Measurements from ENCODE around the gene NRXN3.

Gene NRXN3

DNA sequence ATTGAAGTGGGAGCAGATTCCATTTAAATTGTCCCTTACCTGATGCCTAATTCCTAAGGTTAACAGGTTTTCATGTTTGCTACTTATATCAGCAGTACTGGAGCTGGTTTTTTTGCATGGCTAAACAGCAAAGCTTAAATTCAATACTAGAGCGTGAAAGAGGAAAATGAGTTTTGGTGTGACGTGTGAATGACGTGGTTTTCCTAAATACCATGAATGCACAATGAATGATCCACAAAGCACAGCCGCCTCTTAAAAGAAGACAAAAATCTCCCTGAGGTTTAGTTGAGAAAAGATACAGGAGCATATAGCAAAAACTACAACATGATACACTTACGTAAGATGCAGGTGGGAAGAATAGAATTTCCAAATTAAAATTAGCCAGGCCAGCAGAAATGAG, 1310.0 kb downstream of the NRXN3 start:
- Histone ChIP-seq H3K9me2 (replicated peaks; ENCODE audit: insufficient read depth, low read length) (no peaks in the 10 kb centered on the region), H3F3A (ENCODE audit: insufficient read depth) (no peaks in the 10 kb centered on the region), H4K20me1 (ENCODE audit: low read depth, low read length) (no peaks in the 10 kb centered on the region), H3K4me3 (ENCODE audit: insufficient read depth, low read length, poor library complexity, severe bottlenecking) (no peak overlapping the region), H3K9me3 (ENCODE audit: insufficient read depth, low read length) (no peaks in the 10 kb centered on the region), H3K79me2 (ENCODE audit: insufficient read depth, low read length) (no peaks in the 10 kb centered on the region), H3K27me3 (ENCODE audit: low read length) (no peaks in the 10 kb centered on the region), H3K36me3 (ENCODE audit: low read length) (no peaks in the 10 kb centered on the region), H3K9ac (ENCODE audit: low read length) (no peak overlapping the region), H3K4me2 (ENCODE audit: low read depth, low read length, poor library complexity, severe bottlenecking) (no peak overlapping the region), H3K27ac (ENCODE audit: low read depth, low read length) (no peak overlapping the region), H2AFZ (ENCODE audit: low read depth, low read length, severe bottlenecking) (no peak overlapping the region)
- TF ChIP-seq EZH2phosphoT487 (conservative IDR thresholded peaks at IDR 0.05; ENCODE audit: low read length) = no peak
- TF ChIP-seq, protein P1, sequence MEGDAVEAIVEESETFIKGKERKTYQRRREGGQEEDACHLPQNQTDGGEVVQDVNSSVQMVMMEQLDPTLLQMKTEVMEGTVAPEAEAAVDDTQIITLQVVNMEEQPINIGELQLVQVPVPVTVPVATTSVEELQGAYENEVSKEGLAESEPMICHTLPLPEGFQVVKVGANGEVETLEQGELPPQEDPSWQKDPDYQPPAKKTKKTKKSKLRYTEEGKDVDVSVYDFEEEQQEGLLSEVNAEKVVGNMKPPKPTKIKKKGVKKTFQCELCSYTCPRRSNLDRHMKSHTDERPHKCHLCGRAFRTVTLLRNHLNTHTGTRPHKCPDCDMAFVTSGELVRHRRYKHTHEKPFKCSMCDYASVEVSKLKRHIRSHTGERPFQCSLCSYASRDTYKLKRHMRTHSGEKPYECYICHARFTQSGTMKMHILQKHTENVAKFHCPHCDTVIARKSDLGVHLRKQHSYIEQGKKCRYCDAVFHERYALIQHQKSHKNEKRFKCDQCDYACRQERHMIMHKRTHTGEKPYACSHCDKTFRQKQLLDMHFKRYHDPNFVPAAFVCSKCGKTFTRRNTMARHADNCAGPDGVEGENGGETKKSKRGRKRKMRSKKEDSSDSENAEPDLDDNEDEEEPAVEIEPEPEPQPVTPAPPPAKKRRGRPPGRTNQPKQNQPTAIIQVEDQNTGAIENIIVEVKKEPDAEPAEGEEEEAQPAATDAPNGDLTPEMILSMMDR (IDR thresholded peaks at IDR 0.05; ENCODE audit: insufficient read depth, low read length, poor library complexity, severe bottlenecking) = no peak

DNA sequence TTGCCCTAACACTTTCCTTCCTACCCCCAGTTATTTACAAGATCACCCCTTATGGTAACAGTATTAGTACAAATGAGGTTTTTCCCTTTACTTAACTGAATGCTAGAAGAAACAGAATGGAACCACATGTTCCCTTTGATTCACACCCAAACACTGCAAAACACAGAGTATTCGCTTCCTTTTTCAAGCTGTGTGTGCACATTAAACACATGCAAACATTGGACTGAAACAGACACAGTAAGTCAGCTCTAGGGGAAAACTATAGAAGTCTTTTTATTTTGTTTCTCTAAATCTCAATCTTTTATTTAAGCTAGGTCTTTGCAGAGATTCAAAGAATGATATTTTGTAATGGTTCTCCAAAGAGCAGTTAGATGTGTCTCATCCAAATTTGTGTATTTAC, 1312.7 kb downstream of the NRXN3 start:
- H3K9ac ChIP-seq (ENCODE audit: low read length) = no peak overlapping the region
- H3K4me3 ChIP-seq (ENCODE audit: insufficient read depth, low read length, poor library complexity, severe bottlenecking) = no peak overlapping the region
- H4K20me1 ChIP-seq (ENCODE audit: low read depth, low read length) = no peaks in the 10 kb centered on the region
- H3K79me2 ChIP-seq (ENCODE audit: insufficient read depth, low read length) = no peaks in the 10 kb centered on the region
- no peaks in the 10 kb centered on the region for H3K9me2 ChIP-seq (replicated peaks; ENCODE audit: insufficient read depth, low read length)
- no peak overlapping the region for H2AFZ ChIP-seq (ENCODE audit: low read depth, low read length, severe bottlenecking)
- no peak overlapping the region for H3K27ac ChIP-seq (ENCODE audit: low read depth, low read length)
- no peaks in the 10 kb centered on the region for H3K9me3 ChIP-seq (ENCODE audit: insufficient read depth, low read length)
- H3K4me2 ChIP-seq (ENCODE audit: low read depth, low read length, poor library complexity, severe bottlenecking) = no peak overlapping the region
- TF ChIP-seq EZH2phosphoT487 (conservative IDR thresholded peaks at IDR 0.05; ENCODE audit: low read length) = no peak
- TF ChIP-seq, protein P1 (IDR thresholded peaks at IDR 0.05; ENCODE audit: insufficient read depth, low read length, poor library complexity, severe bottlenecking) = no peak
- H3K27me3 ChIP-seq (ENCODE audit: low read length) = no peaks in the 10 kb centered on the region
- H3F3A ChIP-seq (ENCODE audit: insufficient read depth) = no peaks in the 10 kb centered on the region
- no peaks in the 10 kb centered on the region for H3K36me3 ChIP-seq (ENCODE audit: low read length)

DNA sequence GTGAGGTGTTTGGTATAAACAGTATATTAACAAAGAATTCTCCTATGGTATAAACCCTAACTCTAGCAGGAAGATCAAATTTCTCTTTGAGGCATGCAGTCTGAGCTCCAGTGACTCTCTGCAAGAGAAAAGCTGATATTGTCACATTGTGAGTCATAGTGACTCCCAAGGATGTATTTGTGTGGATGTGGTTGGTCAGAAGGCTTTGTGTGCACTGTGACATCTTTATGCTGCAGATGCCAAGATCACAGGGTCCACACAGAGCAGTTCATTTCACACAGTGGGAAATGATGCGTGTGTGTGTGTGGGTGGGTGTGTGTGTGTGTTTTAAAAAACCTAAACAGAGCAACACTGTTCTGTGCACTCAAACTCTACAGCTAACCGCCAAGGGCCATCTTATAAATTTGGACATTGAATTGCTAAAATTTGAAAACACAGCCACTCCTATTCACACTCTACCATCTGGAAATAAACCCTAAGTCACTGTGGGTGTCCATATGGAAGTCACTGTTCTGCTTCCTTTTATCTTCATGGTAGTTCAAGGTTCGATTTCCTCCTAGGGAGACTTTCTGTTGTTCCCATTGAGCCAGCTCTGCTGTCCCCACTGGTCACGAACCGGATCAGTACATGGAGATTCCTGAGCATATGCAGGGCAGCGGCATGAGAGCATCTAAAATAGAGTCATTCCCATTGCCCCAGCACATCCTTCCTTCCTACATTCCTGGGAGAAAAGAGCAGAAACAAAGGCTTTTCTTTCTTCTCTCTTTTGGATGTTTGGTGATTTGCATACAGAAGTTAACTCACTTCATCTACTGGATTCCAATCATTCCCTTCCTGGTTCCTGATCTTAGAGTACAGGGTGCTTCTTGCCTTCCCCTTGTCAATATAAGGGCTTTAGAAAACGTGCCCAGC, 1313.6 kb downstream of the NRXN3 start:
- Histone ChIP-seq H3K9me2 (replicated peaks; ENCODE audit: insufficient read depth, low read length) (no peaks in the 10 kb centered on the region), H3K79me2 (ENCODE audit: insufficient read depth, low read length) (no peaks in the 10 kb centered on the region), H3K27me3 (ENCODE audit: low read length) (no peaks in the 10 kb centered on the region), H3K36me3 (ENCODE audit: low read length) (no peaks in the 10 kb centered on the region), H3K4me3 (ENCODE audit: insufficient read depth, low read length, poor library complexity, severe bottlenecking) (no peak overlapping the region), H3K4me2 (ENCODE audit: low read depth, low read length, poor library complexity, severe bottlenecking) (no peak overlapping the region), H3K27ac (ENCODE audit: low read depth, low read length) (no peak overlapping the region), H3K9ac (ENCODE audit: low read length) (no peak overlapping the region), H2AFZ (ENCODE audit: low read depth, low read length, severe bottlenecking) (no peak overlapping the region), H3K9me3 (ENCODE audit: insufficient read depth, low read length) (no peaks in the 10 kb centered on the region), H4K20me1 (ENCODE audit: low read depth, low read length) (no peaks in the 10 kb centered on the region), H3F3A (ENCODE audit: insufficient read depth) (no peaks in the 10 kb centered on the region)
- TF ChIP-seq EZH2phosphoT487 (conservative IDR thresholded peaks at IDR 0.05; ENCODE audit: low read length) = no peak
- TF ChIP-seq, protein P1 (IDR thresholded peaks at IDR 0.05; ENCODE audit: insufficient read depth, low read length, poor library complexity, severe bottlenecking) = no peak
